HG02571 (cell line): Measurements from ENCODE around the gene EGLN2.
A peak's percentile ranks its signal among the peaks of the same experiment; 100 is the strongest.
"Not testable (repeated sequence)": the region's sequence is repeated elsewhere in the genome, so short reads cannot be mapped to it uniquely, and the experiment has no call there.

Experiments
- ATAC-seq: cut with Tn5 transposase; IDR thresholded peaks from one replicate; pipeline ENCODE4 v1.9.1; 2021; ENCODE audit warnings: mild to moderate bottlenecking, moderate library complexity; ENCODE audit not compliant: unreplicated experiment

The EGLN2 gene

DNA sequence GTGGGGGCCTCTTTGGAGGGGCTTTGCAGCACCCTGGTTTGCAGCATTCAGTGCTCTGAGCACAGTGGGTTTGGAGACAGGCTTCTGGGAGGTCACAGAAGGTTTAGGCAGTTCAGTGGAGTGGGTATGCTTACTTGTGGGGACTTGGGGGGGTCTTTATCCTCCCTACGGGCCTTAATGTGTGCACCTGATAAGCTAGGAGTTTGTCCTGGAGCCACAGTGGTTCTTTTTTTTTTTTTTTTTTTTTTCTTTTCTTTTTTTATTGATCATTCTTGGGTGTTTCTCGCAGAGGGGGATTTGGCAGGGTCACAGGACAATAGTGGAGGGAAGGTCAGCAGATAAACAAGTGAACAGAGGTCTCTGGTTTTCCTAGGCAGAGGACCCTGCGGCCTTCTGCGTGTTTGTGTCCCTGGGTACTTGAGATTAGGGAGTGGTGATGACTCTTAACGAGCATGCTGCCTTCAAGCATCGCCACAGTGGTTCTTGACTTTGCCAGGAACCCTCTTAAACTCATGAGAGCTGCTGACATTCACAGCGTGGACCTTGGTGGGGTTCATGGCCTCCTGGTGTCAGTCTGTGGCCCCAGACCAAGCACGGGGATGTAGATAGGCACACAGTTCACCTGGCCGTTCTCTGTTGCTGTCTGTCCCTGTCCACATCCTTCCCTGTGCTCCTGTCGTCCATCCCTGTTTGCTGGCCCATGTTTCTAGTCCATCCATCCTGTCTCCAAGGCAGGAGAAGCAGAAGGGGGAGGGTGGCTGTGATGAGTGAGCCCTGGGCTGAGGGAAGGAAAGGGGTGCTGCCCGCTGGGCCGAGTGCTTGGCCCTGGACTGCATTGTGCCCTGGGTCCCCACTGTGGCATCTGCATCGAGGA lies 2.7 kb downstream of the EGLN2 start:
- no peak for ATAC-seq

DNA sequence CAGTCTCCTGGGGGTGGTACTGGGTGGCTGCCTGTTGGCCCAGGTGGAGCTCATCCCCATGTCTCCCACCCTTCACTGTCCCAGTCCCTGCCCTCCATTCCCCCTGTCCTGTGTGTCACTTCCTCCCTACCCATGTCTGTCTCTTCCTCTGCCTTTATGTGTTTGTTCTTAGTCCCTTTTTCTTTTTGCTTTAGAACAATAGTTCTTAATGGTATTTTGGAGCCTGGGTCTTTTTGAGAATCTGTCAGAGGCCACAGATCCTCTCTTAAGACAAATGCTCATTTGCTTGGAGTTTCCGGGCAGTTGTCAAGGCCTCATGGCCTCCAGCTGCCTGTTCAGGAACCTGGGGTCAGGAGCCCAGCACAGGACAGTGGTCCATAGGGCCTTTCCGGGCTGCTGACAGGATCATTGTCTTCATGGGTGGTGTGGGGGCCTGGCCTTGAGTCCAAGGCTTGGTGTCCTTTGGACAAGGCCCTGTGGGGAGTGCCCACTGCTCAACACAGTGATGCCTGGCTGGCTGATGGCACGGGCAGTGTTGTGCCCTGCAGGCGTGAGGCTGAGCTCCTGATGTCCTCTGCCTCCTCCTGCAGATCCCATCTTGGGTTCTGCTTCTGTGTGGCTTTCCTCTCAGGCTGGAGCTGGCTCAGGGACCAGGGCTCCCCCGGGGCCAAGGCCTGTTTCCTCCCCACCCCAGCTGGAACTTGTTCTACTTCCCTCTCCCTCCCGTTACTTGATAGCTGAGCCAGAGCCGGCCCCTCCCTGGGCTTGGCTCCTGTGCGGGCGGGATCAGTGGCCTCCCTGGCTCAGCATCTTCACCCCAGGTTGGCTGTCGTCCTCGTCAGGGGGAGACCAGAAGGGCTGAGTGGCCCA lies 3.5 kb downstream of the EGLN2 start:
- no peak for ATAC-seq

DNA sequence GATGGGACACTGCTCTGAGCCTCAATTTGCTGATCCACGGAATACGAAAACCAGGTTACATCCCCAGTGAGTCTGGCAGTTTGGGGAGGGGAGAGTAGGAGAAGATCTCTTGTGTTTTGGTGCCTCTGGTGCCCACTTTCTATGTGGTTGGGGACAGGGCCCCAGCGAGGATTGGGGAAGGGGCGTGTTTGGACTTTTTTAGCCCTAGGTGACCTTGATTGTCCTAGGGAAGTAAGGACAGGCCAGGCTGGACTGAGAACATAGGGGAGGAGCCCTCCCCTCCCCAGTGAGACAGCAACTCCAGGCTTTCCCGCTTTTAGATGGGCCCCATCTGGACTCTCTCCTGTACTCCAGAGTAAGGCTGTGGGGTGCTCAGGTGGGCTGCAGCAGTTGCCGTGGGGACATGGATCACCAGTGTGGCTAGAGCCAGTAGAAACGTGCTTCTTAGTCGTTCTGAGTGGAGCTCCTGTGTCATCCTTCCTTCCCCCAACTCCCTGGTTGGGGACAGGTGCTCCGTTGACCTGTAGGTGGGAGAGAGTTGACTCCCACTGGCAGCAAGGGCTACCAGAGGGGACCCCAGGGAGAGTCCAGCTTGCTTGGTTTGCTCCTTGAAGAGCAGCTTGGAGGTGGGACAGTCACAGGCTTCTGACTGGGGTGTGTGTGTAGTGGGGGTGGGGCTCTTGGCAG lies 4.3 kb downstream of the EGLN2 start:
- no peak for ATAC-seq

DNA sequence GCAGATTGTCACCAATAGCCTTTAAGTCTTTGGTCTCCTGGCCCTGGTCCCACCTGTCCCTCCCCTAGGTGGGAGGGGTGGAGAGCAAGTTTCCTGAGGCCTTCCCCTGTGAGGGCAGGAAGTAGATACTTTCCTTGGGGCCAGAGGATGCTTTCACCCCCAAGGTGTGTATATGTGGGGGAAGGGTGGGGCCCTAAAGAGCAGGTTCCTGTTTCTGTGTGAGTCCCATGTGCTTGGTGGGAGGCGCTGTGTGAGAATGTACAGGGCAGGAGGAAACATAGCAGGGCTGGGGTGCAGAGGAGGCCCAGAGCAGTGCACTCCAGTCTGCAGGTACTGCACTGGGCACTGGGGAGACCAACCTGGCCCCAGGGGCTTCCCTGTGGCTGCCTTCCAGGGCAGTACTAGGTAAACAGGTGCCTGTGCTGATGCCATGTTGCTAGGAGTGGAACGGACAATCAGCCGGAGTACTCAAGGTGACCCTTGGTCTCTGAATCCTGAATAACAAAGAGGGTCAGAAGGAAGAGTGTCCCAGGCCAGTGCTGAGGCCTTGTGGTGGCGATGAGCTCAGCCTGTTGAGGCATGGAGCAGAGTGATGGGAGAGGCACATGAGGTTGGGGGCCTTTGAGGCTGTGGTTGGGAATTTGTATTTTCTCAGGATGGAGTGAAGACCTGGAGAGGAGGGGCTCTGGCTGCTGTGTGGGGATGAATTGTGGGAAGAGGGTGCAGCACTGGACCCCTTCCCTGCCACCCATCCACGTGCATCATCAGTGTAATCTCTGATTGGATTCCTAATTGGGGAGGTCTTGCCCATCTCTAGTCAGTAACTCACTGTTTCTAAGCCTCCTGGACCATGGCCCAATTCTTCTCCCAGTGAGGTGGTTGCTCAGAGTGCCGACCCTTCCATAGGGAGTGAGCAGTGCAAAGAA lies 5.1 kb downstream of the EGLN2 start:
- no peak for ATAC-seq

DNA sequence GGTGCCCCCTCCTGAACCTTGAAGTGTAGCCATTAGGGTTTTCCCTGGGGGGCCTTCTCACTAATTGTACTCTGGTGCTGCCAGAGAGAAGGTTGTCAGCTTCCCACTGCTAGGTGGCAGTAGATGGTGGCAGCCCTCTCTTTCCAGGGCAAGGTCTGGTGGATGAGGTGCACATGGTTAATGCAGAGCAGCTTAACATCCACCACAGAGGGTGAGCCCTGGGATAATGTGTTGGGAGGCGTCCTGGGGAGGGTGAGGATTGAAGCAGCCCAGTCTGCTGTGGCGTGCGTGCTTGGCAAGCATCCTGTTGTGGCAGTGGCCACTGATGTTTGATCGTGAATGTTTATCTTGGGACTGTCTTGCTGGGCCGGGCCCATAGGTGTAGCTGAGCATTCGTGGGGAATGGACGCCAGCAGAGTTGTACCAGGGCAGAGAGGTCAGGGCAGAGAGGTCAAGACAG lies 5.8 kb downstream of the EGLN2 start:
- no peak for ATAC-seq

DNA sequence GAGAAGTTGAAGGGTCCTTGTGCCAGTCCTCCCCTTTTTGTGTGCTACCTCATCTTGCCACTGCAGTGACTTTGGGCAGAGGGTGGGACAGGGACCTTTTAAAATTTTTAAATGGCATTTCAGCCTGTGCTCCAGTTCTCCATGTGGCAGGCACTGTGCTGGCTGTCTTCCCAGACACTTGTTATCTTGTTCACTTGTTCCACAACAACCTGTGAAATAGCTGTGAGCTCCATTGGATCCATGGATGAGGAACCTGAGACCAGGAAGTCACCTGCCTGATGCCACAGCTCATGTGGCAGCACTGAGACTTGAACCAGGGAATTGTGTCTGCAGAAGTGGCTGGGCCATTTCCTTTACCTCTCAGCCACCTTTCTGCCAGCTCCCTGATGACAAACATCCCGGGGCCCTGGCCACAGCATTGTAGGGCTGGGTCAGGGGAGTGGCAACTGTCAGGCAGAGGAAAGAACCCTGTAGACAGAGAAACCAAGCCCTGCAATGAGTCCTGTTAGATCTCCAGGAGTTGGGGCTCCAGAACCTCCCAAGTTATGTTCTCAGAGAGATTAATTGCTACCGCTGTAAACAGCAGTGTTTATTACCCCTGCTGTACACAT lies 6.4 kb downstream of the EGLN2 start:
- no peak for ATAC-seq

DNA sequence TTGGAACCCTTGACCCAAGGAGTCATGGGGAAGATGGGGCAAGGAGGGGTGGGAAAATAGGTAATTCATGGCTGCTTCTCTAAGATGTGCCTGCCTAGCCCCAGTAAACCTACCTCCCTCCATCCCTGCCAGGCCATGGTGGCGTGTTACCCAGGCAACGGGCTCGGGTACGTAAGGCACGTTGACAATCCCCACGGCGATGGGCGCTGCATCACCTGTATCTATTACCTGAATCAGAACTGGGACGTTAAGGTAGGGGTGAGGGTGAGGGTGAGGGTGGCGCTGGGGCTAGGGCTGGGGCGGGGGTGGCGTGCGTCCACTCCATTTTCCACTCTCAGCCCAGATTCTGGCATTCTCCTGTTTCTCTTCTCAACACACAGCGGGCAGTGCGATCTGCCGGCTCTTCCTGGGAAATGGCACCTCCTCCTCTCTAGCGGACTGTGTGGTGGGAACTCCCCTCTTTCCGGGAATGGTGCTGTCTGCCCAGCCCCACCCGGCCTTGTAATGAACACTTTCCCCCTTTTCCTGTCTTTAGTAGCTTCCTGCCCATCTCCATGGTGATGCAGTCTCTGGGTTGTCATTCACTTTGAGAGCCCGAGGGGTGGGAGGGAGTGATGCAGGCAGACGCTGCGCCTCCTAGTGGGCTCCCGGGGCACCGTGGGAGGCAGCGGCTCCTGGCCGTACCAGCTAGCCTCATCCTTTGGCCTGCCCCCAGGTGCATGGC lies 7.6 kb downstream of the EGLN2 start:
- ATAC-seq = no peak

DNA sequence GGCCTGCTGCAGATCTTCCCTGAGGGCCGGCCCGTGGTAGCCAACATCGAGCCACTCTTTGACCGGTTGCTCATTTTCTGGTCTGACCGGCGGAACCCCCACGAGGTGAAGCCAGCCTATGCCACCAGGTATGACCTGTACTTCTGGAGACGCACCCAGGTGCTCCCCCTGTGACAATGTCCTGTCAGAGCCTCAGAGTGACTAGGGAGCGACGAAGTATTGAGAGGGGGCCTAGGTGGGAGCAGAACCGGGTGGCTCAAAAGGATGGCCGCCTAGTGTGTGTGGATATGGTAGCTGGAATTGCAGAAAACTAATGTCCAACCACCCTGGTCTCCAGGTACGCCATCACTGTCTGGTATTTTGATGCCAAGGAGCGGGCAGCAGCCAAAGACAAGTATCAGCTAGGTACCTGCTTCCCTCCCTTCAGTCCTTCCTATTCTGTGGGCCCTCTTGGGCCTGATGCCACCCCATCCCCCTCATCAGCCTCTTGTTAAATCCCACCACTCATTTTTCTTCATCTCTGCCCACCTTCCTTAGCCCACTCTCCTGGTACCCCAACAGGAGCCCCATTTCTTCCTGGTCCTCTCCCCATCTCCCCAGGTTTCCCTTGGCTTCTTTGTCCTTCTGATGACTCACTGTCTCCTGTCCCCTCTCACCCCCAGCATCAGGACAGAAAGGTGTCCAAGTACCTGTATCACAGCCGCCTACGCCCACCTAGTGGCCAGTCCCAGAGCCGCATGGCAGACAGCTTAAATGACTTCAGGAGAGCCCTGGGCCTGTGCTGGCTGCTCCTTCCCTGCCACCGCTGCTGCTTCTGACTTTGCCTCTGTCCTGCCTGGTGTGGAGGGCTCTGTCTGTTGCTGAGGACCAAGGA lies 8.4 kb downstream of the EGLN2 start:
- ATAC-seq = no peak

DNA sequence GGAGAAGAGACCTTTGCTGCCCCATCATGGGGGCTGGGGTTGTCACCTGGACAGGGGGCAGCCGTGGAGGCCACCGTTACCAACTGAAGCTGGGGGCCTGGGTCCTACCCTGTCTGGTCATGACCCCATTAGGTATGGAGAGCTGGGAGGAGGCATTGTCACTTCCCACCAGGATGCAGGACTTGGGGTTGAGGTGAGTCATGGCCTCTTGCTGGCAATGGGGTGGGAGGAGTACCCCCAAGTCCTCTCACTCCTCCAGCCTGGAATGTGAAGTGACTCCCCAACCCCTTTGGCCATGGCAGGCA lies 9.0 kb downstream of the EGLN2 start:
- ATAC-seq = no peak

DNA sequence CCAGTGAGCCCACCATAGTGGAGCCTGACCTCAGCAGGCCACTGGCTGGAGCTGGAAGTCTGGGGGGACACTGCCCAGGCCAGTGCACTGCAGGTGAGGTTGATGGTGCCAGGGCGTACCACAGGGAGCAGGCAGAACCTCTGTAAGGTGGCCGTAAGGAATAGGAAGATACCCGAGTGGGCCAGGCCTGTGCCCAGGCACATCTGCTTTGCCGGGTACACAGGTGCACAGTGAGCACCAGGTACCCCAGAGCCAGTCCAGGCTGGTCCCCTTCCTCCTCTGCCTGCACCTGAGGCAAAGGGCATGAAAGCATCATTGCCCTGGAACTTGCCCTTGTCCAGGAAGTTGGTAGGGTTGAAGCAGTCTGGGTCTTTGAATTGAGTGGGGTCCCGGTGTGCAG lies 9.5 kb downstream of the EGLN2 start:
- ATAC-seq = no peak

DNA sequence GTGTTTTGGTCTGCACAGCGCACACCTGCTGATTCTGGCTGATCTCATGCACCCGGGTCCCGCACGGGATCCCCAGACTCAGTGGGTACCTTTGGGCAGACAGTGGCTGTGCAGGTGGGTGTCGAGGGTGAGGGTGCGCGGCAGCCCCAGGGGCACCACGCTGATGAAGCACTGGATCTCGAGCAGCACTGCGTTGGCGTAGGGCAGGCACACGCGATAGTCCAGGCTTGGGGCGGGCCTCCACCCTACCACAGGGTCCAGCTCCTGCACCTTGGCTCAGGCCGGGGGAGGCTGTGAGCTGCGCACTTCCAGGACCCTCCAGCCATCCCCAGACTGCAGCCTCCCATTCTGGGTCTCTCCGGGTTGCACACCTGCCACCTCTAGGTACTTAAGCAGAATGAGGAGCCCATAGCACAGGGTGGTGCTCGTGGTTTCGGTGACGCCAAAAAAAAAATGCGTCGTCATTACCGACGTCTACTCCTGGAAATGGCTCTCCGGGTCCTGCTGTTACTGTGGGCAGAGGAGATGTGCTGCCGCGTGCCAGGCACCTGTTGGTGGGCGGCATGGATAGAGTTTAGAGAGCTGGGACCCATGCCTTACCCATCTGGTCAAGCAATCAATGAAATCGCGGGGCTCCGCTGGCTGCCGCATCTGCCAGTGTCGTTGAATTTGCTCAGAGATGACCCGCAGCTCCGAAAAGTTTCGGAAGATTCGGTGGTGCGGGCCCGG lies 10.5 kb downstream of the EGLN2 start:
- ATAC-seq = no peak

DNA sequence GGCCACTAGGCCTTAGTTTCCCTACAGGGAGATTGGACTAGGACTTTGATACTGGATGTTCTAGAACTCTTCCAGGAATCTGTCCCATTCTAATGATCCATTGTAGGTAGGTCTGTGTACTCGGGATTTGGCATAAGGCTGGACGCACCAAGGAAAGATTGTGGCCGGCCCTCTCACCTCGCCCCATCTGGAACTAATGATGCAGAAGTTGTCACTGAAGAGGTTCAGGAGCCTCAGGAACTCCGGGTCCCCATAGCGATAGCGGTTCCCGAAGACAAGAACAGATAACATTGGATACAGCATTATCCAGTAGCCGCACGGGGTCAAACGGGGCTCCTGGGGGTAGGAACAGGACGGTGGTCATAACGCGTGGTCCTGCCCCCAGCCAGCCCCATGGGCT lies 11.2 kb downstream of the EGLN2 start:
- no peak for ATAC-seq

DNA sequence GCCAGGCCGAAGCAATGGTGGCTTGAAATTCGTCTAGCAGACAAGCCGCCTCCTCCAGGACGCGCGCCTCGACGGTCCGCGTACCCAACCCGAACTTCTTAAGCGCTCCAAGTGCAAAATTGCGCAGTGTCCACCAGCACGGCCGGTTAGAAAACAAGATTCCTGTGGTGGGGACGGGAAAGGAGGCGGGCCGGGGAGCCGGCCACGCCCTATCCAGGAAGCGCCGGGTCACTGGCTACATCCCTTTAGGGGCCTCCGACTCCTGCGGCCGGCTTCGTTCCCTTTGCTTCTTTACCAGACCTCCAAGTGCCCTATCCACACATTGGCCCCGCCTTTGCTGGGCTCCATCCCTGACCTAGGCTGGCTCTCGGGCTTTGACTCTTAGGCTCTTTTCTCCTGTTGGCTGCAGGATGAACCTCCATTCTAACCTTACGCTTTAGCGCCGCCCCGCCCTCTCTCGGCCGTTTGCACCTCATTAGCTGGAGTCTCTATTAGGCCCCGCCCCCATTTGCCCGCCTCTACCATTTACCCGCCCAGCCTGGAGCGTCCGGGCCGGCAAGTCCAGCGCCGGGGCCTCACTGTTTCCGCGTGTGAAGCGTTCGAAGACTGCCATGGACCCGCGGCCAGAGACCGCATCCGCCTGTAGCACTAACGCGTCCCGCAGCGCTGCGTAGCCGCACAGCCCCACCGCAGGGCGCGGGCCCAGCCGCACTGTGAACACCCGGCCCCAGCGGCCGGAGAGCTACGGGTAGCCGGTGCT lies 11.8 kb downstream of the EGLN2 start:
- ATAC-seq = peak; percentile 47

DNA sequence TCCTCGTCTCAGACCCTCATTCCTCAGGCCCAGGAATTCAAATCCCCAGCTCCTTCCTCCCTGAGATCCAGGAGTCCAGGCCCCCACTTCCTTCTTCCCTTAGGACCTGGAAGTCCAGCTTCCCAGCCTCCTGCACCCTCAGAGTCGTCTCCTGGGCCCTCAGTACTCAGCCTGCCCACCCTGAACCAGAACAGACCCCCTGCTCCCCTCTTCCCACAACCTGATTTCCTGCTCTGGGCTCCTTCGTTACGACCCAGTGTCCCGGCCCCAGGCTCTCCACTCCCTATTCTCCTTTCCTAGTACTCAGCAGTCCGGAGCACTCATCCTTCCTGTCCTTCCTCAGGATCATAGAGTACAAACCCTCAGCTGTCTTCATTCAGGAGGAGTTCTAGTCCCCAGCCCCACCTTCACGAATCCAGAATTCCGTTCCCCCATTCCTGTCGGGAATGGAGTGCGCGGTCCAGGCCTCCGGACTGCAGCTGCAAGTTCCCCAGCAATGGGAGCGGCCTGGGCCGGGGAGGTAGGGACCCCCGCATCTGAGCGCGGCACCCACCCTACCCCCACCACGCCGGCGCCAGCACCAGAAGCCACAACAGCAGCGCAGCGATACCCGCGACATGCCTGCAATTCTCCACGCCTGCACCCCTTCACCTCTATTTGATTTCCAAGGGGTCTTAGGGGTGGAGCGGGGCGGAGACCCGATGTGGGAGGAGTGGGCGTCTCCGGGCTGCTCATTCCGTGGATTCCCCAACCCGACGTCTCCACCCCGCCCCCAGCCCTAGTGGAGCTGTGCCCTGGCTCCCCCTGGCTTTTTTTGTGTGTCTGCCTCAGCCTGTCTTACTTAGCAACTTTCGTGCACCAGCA lies 12.7 kb downstream of the EGLN2 start:
- ATAC-seq = no peak

DNA sequence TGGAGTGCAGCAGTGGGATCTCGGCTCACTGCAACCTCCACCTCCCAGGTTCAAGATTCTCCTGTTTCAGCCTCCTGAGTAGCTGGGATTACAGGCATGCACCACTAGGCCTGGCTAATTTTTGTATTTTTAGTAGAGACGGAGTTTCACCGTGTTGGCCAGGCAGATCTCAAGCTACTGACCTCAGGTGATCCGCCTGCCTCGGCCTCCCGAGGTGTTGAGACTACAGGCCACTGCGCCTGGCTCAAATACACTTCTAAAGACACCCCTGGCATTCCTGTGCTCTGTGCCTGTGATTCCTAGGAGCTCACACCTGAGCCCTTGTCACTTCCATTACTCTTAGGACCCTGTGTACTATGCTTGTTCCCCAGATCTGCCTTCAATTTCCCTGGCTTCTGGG lies 13.6 kb downstream of the EGLN2 start:
- ATAC-seq = not testable (repeated sequence)

DNA sequence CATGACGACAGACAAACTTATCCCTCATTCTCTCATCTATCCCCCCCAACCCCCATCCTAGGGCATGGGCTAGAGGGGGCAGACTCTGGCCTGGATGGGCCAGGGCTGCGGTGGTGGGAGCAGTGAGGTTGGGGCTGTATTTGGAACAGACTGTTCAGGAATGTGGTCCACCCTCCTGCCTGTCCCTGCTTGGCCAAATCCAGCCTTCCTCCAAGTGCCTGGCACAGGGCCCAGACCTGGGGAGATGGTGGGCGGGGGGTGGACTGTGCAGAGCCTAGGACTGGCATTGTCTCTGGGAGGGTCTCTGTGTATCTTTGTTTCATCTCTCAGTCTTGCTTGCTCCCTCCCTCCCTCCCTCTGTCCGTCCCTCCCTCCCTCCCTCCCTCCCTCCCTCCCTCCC lies 14.2 kb downstream of the EGLN2 start:
- no peak for ATAC-seq
